Effector CD4-positive, alpha-beta T cell (primary cell): Measurements from ENCODE around the gene NPPA.
"Not testable (repeated sequence)": the region's sequence is repeated elsewhere in the genome, so short reads cannot be mapped to it uniquely, and the experiment has no call there.

Experiments used
- DNase-seq: peaks from one replicate; pipeline ENCODE4 v3.0.0-alpha.2; 2020

The NPPA gene

DNA sequence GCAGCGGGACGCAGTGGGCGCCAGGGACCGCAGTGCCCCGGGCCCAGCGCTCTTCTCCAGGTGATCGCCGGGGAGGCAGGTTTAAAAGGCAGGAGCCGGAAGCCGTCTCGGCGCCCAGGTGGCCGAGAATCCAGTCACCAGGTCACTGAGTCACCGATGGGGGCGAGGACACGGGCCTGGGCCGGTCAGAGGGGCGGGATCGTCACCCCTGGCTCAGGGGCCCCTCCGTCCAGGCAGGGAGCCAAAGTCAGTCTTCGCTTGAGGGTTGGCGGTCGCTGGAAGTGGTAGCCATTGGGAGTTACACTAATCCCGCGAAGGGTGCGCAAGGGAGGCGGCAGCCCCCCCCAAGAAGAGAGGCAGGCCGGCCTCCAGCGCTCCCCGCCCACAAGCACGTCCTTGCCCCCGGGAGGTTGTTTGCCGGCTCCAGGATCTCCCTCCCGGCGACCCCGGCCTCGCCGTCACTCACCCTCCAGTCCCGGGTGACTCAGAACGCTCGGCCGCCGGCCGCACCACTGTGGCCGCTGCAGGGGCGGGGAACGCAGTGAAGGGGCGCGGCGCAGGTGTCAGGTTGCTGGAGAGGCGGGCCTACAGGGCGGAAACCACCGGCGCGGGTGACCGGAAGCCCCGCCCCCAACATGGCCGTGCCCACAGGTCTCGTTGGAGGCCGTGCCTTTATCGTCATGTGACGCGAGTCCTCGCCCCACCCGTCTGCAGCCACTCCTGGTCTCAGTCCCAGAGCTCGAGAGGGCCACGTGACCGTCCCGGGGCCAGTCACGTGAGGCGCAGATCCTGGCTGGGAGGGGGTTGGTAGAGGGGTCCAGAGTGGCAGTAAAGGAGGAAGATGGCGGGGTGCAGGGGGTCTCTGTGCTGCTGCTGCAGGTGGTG is 41.9 kb downstream of the NPPA start, which contains the start of the genes CLCN6 and MTHFR:
CLCN6 (plus strand) TSS at position 770 of the 885 bp plus-strand sequence; CDS start at position 842, 72 bp downstream.
MTHFR (minus strand) TSS at position 543 of the 885 bp plus-strand sequence. CDS start 2,848 bp downstream, outside the sequence.
- peak; percentile 98 for DNase-seq

DNA sequence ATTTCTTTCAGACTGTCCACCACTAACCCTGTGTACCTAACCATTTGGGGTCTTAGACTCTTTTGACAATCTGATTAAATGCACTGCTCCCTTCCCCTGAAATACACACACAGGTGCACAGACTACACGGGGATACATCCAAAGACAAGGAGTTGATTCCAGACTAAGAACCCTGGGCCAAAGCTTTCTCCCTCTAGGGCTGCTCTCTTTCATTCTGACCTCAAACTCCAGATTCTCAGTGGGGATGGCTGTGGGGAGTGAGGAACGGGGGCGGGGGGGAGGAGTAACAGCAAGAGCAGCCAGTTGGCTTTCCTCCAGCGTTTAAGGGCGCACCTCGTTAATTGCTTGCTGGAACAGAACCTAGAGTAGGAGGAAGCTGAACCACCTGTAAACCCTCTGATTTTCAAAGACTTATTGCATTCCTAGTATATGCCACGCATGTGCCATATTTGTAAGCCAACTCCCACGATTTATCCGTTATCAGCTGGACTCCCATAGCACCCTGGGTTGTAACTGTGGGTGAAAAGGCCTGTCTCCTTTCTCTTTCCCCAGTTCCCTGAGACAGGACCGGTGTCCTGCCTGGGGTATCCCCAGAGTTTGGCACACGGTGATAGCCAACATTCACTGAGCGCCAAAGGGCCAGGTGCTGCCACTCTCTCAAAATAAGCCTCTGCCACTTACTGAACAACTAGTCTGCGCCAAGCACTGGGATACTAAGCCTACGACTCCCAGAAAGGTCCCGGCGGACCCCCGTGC is 42.7 kb downstream of the NPPA start:
- no peak for DNase-seq

DNA sequence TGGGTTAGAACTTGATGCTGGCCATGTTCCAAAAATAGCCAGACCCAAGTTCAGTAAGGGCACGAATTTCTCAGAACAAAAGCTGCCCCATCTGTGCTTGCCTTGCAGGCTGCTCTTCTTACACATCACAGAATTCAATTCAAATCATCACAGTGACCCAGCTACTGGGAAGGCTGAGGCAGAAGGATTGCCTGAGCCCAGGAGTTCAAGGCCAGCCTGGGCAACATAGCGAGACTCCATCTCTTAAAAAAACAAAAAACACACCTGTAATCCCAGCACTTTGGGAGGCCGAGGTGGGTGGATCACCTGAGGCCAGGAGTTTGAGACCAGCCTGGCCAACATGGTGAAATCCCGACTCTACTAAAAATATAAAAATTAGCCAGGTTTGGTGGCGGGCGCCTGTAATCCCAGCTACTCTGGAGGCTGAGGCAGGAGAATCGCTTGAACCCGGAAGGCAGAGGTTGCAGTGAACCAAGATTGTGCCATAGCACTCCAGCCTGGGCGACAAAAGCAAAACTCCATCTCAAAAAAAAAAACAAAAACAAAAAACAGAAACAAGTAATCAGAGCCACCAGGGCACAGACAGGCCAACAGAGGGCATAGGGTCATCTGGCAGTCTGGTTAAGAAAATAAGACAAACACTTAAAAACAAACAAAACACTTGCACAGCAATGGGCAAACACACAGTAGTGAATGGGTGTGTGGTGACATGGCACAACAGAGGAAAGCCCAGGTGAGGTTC is 43.5 kb downstream of the NPPA start:
- DNase-seq = not testable (repeated sequence)

DNA sequence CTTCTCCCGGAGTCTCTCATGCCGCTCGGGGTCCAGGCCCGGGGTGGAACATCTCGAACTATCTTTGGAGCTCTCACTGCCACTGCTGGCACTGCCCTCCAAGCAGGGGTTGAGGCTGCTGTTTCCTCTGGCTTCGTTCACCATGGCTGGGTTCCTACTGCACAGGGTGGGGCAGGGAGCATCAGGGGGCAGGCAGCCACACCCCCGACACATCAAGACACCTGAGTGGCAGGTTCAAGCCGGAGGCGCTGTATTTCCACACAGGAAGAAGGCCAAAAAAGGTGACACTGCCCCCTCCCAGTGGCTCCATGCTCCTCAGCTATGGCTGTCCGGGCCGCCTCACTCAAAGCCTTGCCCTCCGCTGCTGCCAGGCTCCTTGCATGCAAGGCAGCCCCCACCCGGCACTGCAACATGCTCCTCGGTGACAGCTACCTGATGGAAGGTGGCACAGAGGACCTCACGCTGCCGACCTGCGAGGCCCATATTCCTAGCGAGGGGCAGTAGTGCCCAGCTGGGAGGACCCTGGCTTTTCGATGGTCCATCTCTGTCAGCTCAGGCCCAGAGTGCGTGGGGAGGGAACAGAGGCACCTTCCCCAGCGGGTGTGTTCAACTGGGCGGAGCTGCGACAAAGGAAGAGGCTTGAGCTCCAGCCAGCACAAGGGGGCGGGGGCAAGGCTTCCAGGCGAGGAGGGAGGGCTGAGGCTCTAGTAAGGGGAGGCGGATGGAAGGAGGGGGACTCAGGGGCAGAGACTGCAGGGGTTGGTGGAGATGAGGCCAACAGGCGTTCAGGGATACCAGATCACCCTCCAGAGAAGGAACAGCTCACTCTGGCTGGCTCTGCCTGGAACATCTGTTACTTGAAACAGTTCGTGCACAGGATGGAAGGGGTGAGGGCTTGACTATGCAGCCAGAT is 44.4 kb downstream of the NPPA start:
- peak; percentile 66 for DNase-seq

DNA sequence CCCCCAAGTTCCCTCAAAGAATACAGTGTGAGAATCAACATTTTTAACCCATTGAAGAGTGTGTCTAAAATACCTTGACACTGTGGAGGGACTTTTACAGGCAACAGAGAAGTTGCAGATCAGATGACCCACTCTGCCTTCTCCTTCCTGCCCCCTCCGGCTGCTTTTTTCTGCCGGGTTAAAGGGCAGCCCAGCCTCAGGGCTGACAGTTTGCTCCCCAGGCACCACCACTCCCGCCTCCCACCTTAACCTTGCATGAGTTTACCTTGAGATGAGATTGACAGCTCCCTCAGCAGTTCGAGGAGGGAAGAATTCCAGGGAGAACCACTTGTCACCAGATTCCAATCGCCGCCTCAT is 45.0 kb downstream of the NPPA start:
- DNase-seq = no peak

DNA sequence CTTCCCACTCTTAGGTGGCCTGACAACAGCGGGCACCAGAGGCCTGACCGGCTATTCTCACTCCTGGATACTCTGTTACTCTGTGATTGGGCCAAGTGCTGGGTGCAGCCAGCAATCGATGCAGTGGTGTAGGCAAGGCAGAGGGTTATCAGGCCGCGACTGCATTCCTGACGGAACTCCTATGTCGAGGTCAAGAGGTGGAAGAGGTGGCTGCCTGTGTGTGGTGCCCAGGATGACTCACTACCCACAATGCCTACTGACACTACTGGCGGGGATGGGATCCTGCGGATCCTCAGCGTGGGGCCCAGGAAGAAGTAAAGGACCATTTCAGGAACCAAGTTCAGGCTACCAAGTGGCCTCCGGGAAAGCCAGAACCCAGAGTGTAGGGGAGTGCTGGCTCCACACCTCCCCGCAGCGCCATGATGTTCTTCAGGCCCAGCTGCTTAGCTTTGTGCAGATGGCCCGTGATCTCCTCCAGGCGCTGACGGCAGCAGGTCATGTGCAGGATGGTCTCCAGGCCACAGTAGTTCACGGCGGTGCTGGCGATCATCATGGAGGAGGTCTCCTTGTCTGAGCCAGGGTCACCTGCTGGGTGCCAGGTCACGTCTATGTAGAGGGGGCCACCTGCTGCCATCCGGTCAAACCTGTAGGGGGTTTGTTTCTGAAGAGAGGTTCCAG is 46.7 kb downstream of the NPPA start:
- no peak for DNase-seq

DNA sequence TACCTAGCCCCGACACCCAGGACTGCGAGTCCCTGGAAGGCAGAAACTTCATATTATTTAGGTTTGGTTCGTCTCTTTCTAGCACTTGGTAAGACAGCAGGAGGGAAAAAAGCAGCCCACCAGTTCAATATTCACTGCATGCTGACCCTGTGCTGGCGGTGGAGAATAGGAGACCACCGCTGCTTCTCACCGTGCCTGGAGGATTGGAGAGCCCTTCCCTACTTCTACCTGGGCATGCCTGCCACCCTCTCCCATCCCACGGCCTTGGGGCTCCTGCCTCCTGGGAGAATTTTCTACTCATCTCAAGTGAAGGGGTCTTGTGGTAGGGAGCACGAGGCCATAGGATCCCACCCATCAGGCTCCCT is 47.2 kb downstream of the NPPA start:
- DNase-seq = no peak

DNA sequence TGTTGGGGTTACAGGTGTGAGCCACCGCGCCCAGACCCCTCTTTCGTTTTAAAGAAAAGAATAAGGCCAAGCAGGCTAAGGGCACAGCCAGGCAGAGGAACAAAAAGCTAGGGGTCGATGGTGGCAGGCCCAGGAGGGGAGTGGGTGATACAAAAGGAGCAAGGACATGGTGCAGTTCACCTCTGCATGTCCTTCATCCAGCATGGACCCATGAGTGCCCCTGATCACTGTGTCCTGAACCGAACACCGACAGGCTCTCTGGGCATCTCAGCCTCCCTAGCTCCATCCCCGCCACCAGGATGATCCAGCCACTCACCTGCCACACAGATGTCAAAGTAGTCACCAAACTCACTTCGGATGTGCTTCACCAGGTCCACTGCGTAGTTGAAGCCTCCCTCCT is 47.7 kb downstream of the NPPA start:
- DNase-seq = no peak

DNA sequence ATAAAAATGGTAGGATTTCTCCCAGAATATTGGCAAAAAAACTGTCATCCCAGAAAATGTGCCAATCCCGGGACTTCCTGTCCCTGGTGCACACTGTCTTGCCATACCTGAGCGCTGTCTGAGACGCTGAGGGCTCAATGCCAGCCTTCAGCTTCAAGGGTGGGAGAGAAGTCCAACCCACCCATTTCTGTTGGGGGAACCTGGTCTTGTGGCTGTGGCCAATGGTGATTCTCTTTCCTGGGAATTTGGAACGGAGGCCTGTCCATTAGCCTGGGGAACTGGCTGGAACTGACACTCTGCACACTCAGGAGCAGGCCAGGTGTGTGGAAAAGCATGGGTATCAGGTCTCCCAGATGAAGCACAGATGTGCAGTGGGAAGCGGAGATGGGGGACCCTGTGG is 48.5 kb downstream of the NPPA start:
- no peak for DNase-seq

DNA sequence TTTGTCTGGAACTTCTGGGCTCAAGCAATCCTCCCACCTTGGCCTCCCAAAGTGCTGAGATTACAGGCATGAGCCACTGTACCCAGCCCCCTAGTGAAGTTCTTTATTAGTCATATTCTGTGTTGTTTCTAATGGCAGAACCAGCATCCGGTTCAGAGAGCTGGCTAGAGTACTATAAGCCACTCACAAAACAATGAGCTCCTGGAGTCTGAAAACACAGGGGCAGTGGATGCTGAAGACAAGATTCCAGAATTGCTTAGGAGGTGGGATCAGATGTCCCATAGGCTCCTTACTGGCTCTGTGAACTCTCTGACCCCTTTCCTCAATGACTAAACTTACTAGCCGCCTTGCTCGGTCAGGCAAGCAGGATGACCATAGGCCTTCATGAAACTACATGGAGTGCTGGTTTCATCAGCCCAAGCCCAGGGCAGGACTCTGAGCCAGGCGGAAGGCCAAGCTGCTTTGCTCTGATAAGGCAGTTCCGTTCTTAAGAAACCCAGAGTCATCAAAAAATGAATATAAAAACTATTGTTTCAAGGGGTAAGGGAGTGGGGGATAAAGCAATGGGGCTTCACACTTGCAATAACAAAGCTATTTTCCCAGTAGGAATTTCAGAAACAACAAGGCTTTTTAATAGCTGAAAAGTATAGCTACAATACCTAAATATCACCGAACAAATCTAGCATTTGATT is 49.9 kb downstream of the NPPA start:
- DNase-seq = no peak

DNA sequence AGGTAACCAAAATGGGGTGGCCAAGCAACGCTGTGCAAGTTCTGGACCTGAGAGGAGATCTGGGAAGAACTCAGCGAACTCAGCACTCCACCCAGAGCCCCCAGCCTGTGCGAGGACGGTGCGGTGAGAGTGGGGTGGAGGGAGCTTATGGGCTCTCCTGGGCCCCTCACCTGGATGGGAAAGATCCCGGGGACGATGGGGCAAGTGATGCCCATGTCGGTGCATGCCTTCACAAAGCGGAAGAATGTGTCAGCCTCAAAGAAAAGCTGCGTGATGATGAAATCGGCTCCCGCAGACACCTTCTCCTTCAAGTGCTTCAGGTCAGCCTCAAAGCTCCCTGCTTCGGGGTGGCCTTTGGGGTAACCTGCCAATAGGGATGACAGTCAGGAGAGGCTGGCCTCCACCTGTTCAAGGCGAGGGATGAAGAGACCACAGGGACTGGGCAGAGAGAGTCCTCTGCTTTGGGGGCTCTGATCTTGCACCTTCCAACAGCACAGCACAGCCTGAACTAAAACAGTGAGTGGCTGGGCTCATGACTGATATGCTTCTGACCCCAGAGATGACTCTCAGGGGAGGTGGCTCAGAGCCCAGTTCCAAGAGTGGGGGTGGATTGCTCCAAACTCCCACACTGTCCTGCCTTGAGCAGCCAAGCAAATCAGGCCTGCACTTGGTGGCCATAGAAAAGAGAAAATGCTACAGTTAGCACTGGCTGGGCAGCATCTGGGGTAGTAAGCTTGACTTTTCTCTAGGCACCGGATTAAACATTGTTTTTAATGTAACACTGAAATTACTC is 51.4 kb downstream of the NPPA start:
- DNase-seq = no peak
